Measurements from ENCODE around the gene SLC22A5.
A peak's percentile ranks its signal among the peaks of the same experiment; 100 is the strongest.

SLC22A5 gene
- 10.7 to 16.5 (median 15.9) reads per million in 3 donors for total RNA-seq

- H3K27ac ChIP-seq (ENCODE audit: insufficient read depth, low read length, poor library complexity, severe bottlenecking): peak within 1 kb of the TSS; percentile 72
- H3K27me3 ChIP-seq (replicated peaks; ENCODE audit: control insufficient read depth, insufficient read depth, low read length, poor library complexity, severe bottlenecking): no peaks in the 10 kb centered on the region
- H3K4me3 ChIP-seq (ENCODE audit: insufficient read depth, low read depth, low read length, poor library complexity, severe bottlenecking): peak within 1 kb of the TSS; percentile 80
- no peaks in the 10 kb centered on the region for H3K36me3 ChIP-seq (ENCODE audit: control insufficient read depth, insufficient read depth, low read length)
- no peaks in the 10 kb centered on the region for H3K9me3 ChIP-seq (ENCODE audit: control insufficient read depth, low read length)
- H3K4me1 ChIP-seq (ENCODE audit: control insufficient read depth, insufficient read depth, low read length, poor library complexity, severe bottlenecking): peaks cover 7% of the 10 kb centered on the region
- DNase-seq: peak; percentile 47 to 55 (median 54)
Measured at GRCh38 chr5:132369474-132370180, at the start of gene SLC22A5. TSS of gene SLC22A5 (plus strand) at chr5:132369710. CDS start at chr5:132369973, 263 bp downstream.

GRCh38 chr5:132319975-132320374, 49.5 kb upstream of the SLC22A5 start:
- Histone ChIP-seq H3K36me3 (ENCODE audit: control insufficient read depth, insufficient read depth, low read length) (no peaks in the 10 kb centered on the region), H3K27ac (ENCODE audit: insufficient read depth, low read length, poor library complexity, severe bottlenecking) (no peak overlapping the region), H3K9me3 (ENCODE audit: control insufficient read depth, low read length) (no peaks in the 10 kb centered on the region), H3K4me1 (ENCODE audit: control insufficient read depth, insufficient read depth, low read length, poor library complexity, severe bottlenecking) (no peaks in the 10 kb centered on the region), H3K4me3 (ENCODE audit: insufficient read depth, low read depth, low read length, poor library complexity, severe bottlenecking) (no peak overlapping the region), H3K27me3 (replicated peaks; ENCODE audit: control insufficient read depth, insufficient read depth, low read length, poor library complexity, severe bottlenecking) (no peaks in the 10 kb centered on the region)
- DNase-seq: no peak

- Histone ChIP-seq H3K4me1 (ENCODE audit: control insufficient read depth, insufficient read depth, low read length, poor library complexity, severe bottlenecking) (no peaks in the 10 kb centered on the region), H3K27me3 (replicated peaks; ENCODE audit: control insufficient read depth, insufficient read depth, low read length, poor library complexity, severe bottlenecking) (no peaks in the 10 kb centered on the region), H3K9me3 (ENCODE audit: control insufficient read depth, low read length) (no peaks in the 10 kb centered on the region), H3K36me3 (ENCODE audit: control insufficient read depth, insufficient read depth, low read length) (no peaks in the 10 kb centered on the region), H3K4me3 (ENCODE audit: insufficient read depth, low read depth, low read length, poor library complexity, severe bottlenecking) (no peak overlapping the region), H3K27ac (ENCODE audit: insufficient read depth, low read length, poor library complexity, severe bottlenecking) (no peak overlapping the region)
- no peak for DNase-seq
Measured at GRCh38 chr5:132321109-132321721, 48.3 kb upstream of the SLC22A5 start.

DNA sequence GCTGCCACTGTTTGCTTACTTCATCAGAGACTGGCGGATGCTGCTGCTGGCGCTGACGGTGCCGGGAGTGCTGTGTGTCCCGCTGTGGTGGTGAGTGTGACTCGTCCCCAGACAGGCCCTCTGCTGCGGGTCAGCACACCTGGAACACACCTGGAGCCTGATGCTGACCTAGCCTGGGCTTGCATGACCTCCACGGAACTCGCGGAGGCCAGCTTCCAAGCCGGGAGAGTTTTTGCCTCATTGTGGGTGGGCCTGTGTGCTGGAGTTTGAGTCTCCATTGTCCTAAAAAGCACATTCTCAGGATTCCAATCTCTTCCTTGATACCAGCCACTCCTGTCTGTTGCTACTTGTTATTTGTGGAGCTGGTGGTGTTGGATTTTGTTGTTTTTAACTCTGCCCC, 47.2 kb upstream of the SLC22A5 start:
- H3K4me1 ChIP-seq (ENCODE audit: control insufficient read depth, insufficient read depth, low read length, poor library complexity, severe bottlenecking): no peaks in the 10 kb centered on the region
- H3K36me3 ChIP-seq (ENCODE audit: control insufficient read depth, insufficient read depth, low read length): no peaks in the 10 kb centered on the region
- H3K27ac ChIP-seq (ENCODE audit: insufficient read depth, low read length, poor library complexity, severe bottlenecking): no peak overlapping the region
- H3K27me3 ChIP-seq (replicated peaks; ENCODE audit: control insufficient read depth, insufficient read depth, low read length, poor library complexity, severe bottlenecking): no peaks in the 10 kb centered on the region
- H3K9me3 ChIP-seq (ENCODE audit: control insufficient read depth, low read length): no peaks in the 10 kb centered on the region
- DNase-seq: no peak
- H3K4me3 ChIP-seq (ENCODE audit: insufficient read depth, low read depth, low read length, poor library complexity, severe bottlenecking): no peak overlapping the region

- no peaks in the 10 kb centered on the region for H3K27me3 ChIP-seq (replicated peaks; ENCODE audit: control insufficient read depth, insufficient read depth, low read length, poor library complexity, severe bottlenecking)
- no peaks in the 10 kb centered on the region for H3K4me1 ChIP-seq (ENCODE audit: control insufficient read depth, insufficient read depth, low read length, poor library complexity, severe bottlenecking)
- no peak overlapping the region for H3K27ac ChIP-seq (ENCODE audit: insufficient read depth, low read length, poor library complexity, severe bottlenecking)
- H3K4me3 ChIP-seq (ENCODE audit: insufficient read depth, low read depth, low read length, poor library complexity, severe bottlenecking): no peak overlapping the region
- H3K9me3 ChIP-seq (ENCODE audit: control insufficient read depth, low read length): no peaks in the 10 kb centered on the region
- no peaks in the 10 kb centered on the region for H3K36me3 ChIP-seq (ENCODE audit: control insufficient read depth, insufficient read depth, low read length)
- no peak for DNase-seq
Measured at GRCh38 chr5:132323202-132323601, 46.3 kb upstream of the SLC22A5 start.

DNA sequence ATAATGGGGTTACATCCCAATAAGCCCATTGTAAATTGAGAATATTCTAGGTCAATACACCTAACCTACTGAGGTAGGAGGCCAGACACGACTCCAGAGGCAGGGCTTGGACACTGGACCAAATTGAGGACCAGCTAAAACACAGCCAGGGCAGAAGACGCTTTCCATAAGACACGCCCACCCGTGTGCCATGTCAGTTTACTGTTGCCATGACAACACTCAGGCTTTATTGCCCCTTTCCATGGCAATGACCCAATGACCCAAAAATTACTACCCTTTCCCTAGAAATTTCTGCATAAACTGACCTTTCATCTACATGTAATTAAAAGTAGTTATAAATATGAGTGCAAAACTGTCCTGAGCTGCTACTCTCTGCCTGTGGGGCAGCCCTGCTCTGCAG, 43.8 kb upstream of the SLC22A5 start:
- Histone ChIP-seq H3K27me3 (replicated peaks; ENCODE audit: control insufficient read depth, insufficient read depth, low read length, poor library complexity, severe bottlenecking) (no peaks in the 10 kb centered on the region), H3K4me3 (ENCODE audit: insufficient read depth, low read depth, low read length, poor library complexity, severe bottlenecking) (no peak overlapping the region), H3K4me1 (ENCODE audit: control insufficient read depth, insufficient read depth, low read length, poor library complexity, severe bottlenecking) (no peaks in the 10 kb centered on the region), H3K9me3 (ENCODE audit: control insufficient read depth, low read length) (no peaks in the 10 kb centered on the region), H3K36me3 (ENCODE audit: control insufficient read depth, insufficient read depth, low read length) (no peaks in the 10 kb centered on the region), H3K27ac (ENCODE audit: insufficient read depth, low read length, poor library complexity, severe bottlenecking) (no peak overlapping the region)
- no peak for DNase-seq

GRCh38 chr5:132327252-132327955, 42.1 kb upstream of the SLC22A5 start:
- H3K27me3 ChIP-seq (replicated peaks; ENCODE audit: control insufficient read depth, insufficient read depth, low read length, poor library complexity, severe bottlenecking): no peaks in the 10 kb centered on the region
- no peak overlapping the region for H3K4me3 ChIP-seq (ENCODE audit: insufficient read depth, low read depth, low read length, poor library complexity, severe bottlenecking)
- no peaks in the 10 kb centered on the region for H3K36me3 ChIP-seq (ENCODE audit: control insufficient read depth, insufficient read depth, low read length)
- no peak for DNase-seq
- no peak overlapping the region for H3K27ac ChIP-seq (ENCODE audit: insufficient read depth, low read length, poor library complexity, severe bottlenecking)
- H3K9me3 ChIP-seq (ENCODE audit: control insufficient read depth, low read length): no peaks in the 10 kb centered on the region
- no peaks in the 10 kb centered on the region for H3K4me1 ChIP-seq (ENCODE audit: control insufficient read depth, insufficient read depth, low read length, poor library complexity, severe bottlenecking)

GRCh38 chr5:132334812-132335211, 34.7 kb upstream of the SLC22A5 start:
- Histone ChIP-seq H3K27ac (ENCODE audit: insufficient read depth, low read length, poor library complexity, severe bottlenecking) (no peak overlapping the region), H3K36me3 (ENCODE audit: control insufficient read depth, insufficient read depth, low read length) (no peaks in the 10 kb centered on the region), H3K4me1 (ENCODE audit: control insufficient read depth, insufficient read depth, low read length, poor library complexity, severe bottlenecking) (no peaks in the 10 kb centered on the region), H3K27me3 (replicated peaks; ENCODE audit: control insufficient read depth, insufficient read depth, low read length, poor library complexity, severe bottlenecking) (no peaks in the 10 kb centered on the region), H3K4me3 (ENCODE audit: insufficient read depth, low read depth, low read length, poor library complexity, severe bottlenecking) (no peak overlapping the region), H3K9me3 (ENCODE audit: control insufficient read depth, low read length) (no peaks in the 10 kb centered on the region)
- DNase-seq: no peak

DNA sequence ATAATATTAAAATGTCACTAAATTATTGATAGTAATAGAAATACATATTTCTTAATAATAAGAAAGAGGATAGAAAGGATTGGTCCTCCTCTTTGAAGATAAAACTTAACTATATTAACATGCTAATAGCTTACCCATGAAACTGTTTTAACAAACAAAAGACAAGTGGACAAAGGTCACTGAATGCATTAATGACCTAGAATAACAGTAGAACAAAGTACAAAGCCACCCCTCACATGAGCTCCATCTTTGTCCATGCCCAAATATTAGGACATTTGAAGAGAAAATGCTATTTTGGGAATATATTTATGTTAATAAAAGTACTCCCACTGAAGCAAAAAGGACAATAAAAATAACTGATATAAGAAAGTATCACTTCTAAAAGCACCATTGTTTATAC, 34.1 kb upstream of the SLC22A5 start:
- Histone ChIP-seq H3K27ac (ENCODE audit: insufficient read depth, low read length, poor library complexity, severe bottlenecking) (no peak overlapping the region), H3K27me3 (replicated peaks; ENCODE audit: control insufficient read depth, insufficient read depth, low read length, poor library complexity, severe bottlenecking) (no peaks in the 10 kb centered on the region), H3K4me1 (ENCODE audit: control insufficient read depth, insufficient read depth, low read length, poor library complexity, severe bottlenecking) (no peaks in the 10 kb centered on the region), H3K9me3 (ENCODE audit: control insufficient read depth, low read length) (no peaks in the 10 kb centered on the region), H3K4me3 (ENCODE audit: insufficient read depth, low read depth, low read length, poor library complexity, severe bottlenecking) (no peak overlapping the region), H3K36me3 (ENCODE audit: control insufficient read depth, insufficient read depth, low read length) (no peaks in the 10 kb centered on the region)
- DNase-seq: no peak

DNA sequence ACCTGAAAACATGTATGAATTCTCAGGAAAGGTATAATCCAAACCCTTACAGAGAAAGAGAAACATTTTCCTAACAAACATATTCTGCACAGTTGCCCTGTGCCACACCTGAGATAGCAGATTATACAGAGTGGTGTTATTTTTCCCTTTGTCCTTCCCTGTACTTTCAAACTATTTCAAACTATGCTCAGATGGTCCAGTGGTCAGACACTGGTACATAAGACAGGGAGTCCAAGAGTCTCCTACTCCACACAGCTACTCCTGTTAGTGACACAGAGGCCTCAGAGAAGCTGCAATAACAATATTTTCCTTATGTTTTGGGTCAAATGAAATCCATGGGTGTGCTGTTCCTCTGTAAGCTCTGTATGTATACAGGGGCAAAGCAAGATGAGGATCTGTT, 30.0 kb upstream of the SLC22A5 start:
- Histone ChIP-seq H3K27me3 (replicated peaks; ENCODE audit: control insufficient read depth, insufficient read depth, low read length, poor library complexity, severe bottlenecking) (no peaks in the 10 kb centered on the region), H3K36me3 (ENCODE audit: control insufficient read depth, insufficient read depth, low read length) (no peaks in the 10 kb centered on the region), H3K9me3 (ENCODE audit: control insufficient read depth, low read length) (no peaks in the 10 kb centered on the region), H3K27ac (ENCODE audit: insufficient read depth, low read length, poor library complexity, severe bottlenecking) (no peak overlapping the region), H3K4me1 (ENCODE audit: control insufficient read depth, insufficient read depth, low read length, poor library complexity, severe bottlenecking) (no peaks in the 10 kb centered on the region), H3K4me3 (ENCODE audit: insufficient read depth, low read depth, low read length, poor library complexity, severe bottlenecking) (no peak overlapping the region)
- DNase-seq: no peak

All from effector memory CD4-positive, alpha-beta T cell (primary cell).